ENCODE data around the gene EXOC1.

EXOC1 gene

DNA sequence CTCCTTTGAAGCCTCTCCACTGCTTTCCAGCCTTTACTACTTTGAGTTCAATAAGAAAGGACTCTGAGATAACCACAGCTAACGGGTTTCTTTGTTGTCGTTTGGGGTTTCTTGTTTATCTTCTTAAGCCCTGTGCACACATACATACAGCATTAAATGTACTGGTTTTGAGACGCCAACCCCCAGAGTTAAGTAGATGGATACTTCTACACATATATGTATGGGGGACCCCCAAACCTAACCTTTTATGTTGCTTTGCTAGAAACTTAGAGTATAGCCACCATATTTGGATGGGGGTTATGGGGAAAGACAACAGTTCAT lies 96.0 kb downstream of the EXOC1 start:
- DNase-seq (ENCODE audit: low spot score) = no peak

DNA sequence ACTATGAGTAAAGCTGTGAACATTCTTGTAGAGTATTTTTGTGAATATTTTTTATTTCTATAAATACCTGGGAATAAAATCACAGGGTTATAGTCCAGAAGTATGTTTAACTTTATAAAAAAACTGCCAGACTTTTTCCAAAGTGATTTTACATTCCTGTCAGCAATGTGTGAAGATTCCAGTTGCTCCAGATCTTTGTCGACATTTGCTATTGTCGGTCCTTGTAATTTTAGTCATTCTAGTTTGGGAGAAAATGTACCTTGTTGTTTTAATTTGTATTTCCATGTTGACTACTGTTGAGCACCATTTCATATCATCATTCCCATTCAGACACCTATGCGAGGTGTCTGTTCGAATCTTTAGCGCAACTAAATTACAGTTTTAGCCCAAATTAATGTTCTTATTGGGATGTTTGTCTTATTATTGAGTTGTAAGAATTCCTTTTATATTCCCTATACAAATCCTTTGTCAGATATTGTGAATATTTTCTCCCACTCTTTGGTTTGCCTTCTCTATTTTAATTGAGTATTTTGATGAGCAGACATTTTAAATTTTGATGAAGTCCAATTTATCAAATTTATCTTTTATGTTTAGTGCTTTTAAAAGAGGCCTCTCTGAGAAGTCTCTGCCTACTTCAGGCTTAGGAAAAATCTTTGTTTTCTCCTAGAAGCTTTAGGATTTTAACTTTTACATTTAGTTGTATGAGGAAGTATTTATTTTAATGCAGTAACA lies 97.9 kb downstream of the EXOC1 start:
- no peak for DNase-seq (ENCODE audit: low spot score)
